Measurements from ENCODE around the gene FCHSD2. TPM values are rescaled to one million over a fixed set of nuclear protein-coding genes. Genes with fewer than 3 reads are reported as not detected.
A peak's percentile ranks its signal among the peaks of the same experiment; 100 is the strongest.

Gene FCHSD2
- polyA plus RNA-seq, 3 donors from 2014 or later = 9.7 to 25.6 (median 11.9) TPM

DNA sequence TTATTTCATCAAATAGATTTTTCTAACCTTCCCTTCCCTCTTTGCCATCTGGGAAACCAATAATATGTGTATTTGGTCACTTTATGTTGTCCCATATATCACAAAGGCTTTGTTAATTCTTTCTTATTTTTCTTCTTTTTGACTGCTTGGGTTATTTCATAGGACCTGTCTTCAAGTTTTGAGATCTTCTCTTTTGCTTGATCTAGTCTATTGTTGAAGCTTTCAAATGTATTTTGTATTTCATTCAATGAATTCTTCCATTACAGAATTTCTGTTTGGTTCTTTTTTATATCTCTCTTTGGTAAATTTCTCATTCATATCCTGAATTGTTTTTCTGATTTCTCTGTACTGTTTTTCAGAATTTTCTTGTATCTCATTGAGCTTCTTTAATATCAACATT is 132.1 kb downstream of the FCHSD2 start:
- DNase-seq = no peak
- H3K4me1 Mint-ChIP-seq = peaks cover 29 to 43% of the 10 kb centered on the region in 2 donors
- no peak overlapping the region for H3K4me3 Mint-ChIP-seq
- H3K9me3 Mint-ChIP-seq = peaks cover 9 to 25% (median 20%) of the 10 kb centered on the region in 6 donors
- H3K36me3 Mint-ChIP-seq = peaks cover 20 to 46% (median 29%) of the 10 kb centered on the region in 3 donors
- H3K27me3 Mint-ChIP-seq (ENCODE audit: low read depth in 3 of 3) = no peaks in the 10 kb centered on the region
- H3K27ac Mint-ChIP-seq = no peak overlapping the region

DNA sequence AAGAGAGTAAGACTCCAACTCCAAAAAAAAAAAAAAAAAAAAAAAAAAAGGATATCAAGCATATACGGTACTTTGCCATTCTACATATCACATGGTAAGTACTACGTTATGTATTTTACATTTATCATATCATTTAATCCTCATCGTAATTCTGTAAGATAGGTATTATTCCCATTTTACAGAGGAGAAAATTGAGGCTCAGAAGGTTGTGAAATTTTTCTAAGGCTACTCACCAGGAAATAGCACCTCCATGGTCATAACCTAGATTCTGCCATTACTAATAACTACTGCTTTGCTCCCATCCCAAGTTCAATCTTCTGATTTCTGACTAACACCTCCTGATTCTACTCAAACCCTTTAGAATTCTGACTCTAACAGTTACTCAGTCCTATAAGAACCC is 138.0 kb downstream of the FCHSD2 start:
- Mint-ChIP-seq H3K4me3 (no peak overlapping the region), H3K9me3 (peaks cover 0 to 8% (median 5%) of the 10 kb centered on the region in 6 donors), H3K27me3 (ENCODE audit: low read depth in 3 of 3) (no peaks in the 10 kb centered on the region), H3K36me3 (peaks cover 10 to 30% (median 17%) of the 10 kb centered on the region in 3 donors), H3K27ac (peak overlapping the region in 1 of 6 donors; percentile 4), H3K4me1 (peaks cover 5 to 24% of the 10 kb centered on the region in 2 donors)
- no peak for DNase-seq

DNA sequence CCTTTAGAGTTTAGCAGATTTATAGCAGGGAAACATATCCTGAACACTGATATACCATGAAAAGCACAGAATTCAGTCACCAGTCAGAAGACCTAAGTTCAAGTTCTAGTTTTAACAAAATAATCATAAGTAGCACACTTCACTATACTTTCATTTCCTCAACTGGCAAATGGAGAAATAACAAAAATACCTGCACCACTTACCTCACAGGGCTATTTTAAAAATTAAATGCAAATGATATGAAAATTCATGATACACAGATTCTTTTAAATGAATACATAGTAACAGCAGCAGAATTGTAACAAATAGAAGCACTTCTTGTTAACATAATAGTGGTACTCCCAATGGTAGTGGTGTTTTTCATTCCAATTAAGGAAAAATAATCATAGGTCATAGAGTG is 139.0 kb downstream of the FCHSD2 start:
- no peak overlapping the region for H3K4me3 Mint-ChIP-seq

DNA sequence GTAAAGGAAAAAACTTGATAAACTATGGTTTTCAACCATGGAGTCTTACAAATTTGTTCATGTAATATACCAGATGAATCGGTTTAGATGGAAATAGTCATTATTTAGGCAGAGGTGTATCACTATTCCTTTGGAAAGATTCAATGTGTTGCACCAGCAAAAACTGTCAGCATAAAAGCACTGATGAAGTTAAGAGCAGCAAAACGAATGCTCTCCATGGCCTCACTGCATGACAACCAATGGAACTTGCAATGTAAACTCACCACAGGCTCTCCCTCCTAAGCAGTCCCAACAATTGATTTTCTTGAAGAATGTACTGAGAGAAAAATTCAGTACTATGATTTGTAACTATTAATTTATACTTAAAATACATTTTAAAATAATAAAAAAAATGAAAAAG is 139.9 kb downstream of the FCHSD2 start:
- no peaks in the 10 kb centered on the region for H3K27me3 Mint-ChIP-seq (ENCODE audit: low read depth in 3 of 3)
- peaks cover 5 to 25% of the 10 kb centered on the region in 2 donors for H3K4me1 Mint-ChIP-seq
- no peak for DNase-seq
- no peaks in the 10 kb centered on the region for H3K9me3 Mint-ChIP-seq
- H3K4me3 Mint-ChIP-seq = no peak overlapping the region
- no peak overlapping the region for H3K27ac Mint-ChIP-seq
- peaks cover 4 to 16% (median 16%) of the 10 kb centered on the region in 3 donors for H3K36me3 Mint-ChIP-seq

More for the DNA sequence above, 139.0 kb downstream of the FCHSD2 start:
- Mint-ChIP-seq H3K27ac (no peak overlapping the region), H3K4me1 (peaks cover 5 to 24% of the 10 kb centered on the region in 2 donors), H3K36me3 (peaks cover 4 to 22% (median 16%) of the 10 kb centered on the region in 3 donors), H3K27me3 (ENCODE audit: low read depth in 3 of 3) (no peaks in the 10 kb centered on the region), H3K9me3 (no peaks in the 10 kb centered on the region)
- no peak for DNase-seq

DNA sequence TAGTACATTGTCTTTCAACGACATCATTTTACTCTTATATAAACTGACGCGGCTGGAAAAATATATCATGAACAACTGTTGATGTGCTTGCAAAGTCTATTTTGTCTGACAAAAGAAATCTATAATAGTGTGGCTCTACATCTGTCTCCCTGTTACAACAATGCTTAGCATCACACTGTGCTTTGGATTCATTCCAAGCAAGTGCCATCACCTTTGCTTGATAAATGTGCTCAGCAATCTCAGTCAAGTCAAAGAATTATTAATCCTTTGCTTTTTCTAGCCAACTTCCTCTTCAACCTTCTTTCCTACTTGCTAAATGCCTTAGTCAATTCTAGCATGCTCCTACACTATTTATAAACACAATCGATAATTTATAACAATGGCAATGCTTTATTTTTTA is 140.5 kb downstream of the FCHSD2 start:
- no peak for DNase-seq
- H3K9me3 Mint-ChIP-seq = no peaks in the 10 kb centered on the region
- peaks cover 4 to 15% (median 11%) of the 10 kb centered on the region in 3 donors for H3K36me3 Mint-ChIP-seq
- no peak overlapping the region for H3K27ac Mint-ChIP-seq
- no peak overlapping the region for H3K4me3 Mint-ChIP-seq
- H3K27me3 Mint-ChIP-seq (ENCODE audit: low read depth in 3 of 3) = no peaks in the 10 kb centered on the region
- peaks cover 5 to 28% of the 10 kb centered on the region in 2 donors for H3K4me1 Mint-ChIP-seq

DNA sequence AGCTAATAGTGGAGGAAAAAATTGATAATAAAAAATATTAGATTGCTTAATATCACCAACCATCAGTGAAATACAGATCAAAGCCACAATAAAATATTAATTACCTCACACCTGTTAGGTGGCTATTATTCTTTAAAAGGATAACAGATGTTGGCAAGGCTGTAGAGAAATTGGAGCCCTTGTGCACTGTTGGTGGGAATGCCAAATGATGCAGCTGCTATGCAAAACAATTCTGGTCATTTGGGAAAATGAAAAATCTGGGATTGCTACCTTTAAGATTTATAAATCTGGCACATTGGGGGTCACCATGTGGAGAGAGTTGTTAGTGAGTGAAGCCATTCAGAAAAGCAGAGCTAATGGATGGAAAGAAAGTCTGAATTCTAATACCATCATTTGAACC is 143.4 kb downstream of the FCHSD2 start:
- H3K4me3 Mint-ChIP-seq = no peak overlapping the region
- H3K27ac Mint-ChIP-seq = no peak overlapping the region
- peaks cover 4 to 8% (median 4%) of the 10 kb centered on the region in 3 donors for H3K36me3 Mint-ChIP-seq
- H3K27me3 Mint-ChIP-seq (ENCODE audit: low read depth in 3 of 3) = no peaks in the 10 kb centered on the region
- no peaks in the 10 kb centered on the region for H3K9me3 Mint-ChIP-seq
- no peak for DNase-seq
- H3K4me1 Mint-ChIP-seq = peaks cover 0 to 14% of the 10 kb centered on the region in 2 donors

DNA sequence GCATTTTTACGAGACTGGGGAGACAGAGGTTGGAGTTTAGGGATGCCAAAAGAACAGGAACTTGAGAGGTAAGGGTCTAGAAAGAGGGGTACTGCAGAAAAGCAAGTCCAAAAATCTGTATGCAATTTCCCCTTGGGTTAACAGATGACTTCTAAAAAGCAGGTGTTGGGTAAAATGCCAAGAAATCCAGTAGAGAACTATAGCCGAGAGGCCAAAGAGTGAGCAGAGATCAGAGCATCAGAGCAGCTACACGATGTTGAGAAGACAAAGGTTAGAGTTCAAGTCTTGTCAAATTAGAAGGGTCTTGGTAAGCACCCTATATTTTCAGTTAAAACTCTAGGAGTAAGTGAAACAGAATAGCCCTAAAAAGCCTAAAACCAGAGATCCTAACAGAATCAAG is 145.2 kb downstream of the FCHSD2 start:
- no peaks in the 10 kb centered on the region for H3K9me3 Mint-ChIP-seq
- H3K27ac Mint-ChIP-seq = peak overlapping the region in 2 of 6 donors; percentile 4 to 54
- H3K36me3 Mint-ChIP-seq = peaks cover 4 to 8% (median 4%) of the 10 kb centered on the region in 3 donors
- no peak overlapping the region for H3K4me3 Mint-ChIP-seq
- H3K4me1 Mint-ChIP-seq = peaks cover 0 to 9% of the 10 kb centered on the region in 2 donors
- H3K27me3 Mint-ChIP-seq (ENCODE audit: low read depth in 3 of 3) = no peaks in the 10 kb centered on the region
- no peak for DNase-seq

DNA sequence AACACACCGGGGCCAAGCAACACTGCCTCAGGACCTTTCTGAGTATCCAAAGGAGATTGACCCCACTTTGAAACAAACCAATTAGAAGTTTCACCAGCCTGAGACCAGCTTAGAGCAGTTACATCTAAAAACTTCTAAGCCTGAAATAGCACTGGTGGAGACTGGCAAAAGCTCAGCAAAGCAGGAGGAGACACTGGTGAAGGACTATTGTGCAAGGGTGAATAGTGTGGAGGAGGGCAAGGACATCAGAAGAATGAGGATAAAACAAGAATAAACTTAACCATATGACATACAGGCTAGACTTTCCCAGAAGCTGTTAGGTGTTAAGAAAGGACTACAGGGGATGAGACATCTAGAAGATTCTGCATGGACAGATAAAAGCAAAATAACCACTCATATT is 152.4 kb downstream of the FCHSD2 start:
- H3K27ac Mint-ChIP-seq = peak overlapping the region in 1 of 6 donors; percentile 34
- peaks cover 4 to 6% of the 10 kb centered on the region in 2 donors for H3K4me1 Mint-ChIP-seq
- H3K9me3 Mint-ChIP-seq = no peaks in the 10 kb centered on the region
- H3K27me3 Mint-ChIP-seq (ENCODE audit: low read depth in 3 of 3) = peaks cover 0 to 2% (median 0%) of the 10 kb centered on the region in 3 donors
- peaks cover 4 to 15% (median 15%) of the 10 kb centered on the region in 3 donors for H3K36me3 Mint-ChIP-seq
- DNase-seq = no peak
- no peak overlapping the region for H3K4me3 Mint-ChIP-seq

DNA sequence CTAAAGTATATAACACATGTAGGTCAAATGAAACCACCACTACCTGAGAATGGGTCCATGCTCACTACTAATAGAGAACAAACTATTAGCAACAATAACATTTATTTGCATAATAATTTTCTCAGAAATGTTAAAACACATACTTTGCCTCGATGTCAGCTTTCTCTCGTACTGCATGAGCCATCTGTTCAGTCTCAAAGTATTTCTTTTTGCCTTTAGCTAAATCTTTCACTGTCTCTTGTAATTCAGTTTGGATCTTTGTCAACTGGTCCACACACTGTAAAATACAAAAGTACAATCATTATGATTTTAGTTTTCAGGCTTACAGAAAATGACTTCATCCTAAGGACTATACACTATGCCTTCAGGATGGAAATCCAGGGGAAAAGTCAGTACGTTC is 153.3 kb downstream of the FCHSD2 start:
- H3K27ac Mint-ChIP-seq = no peak overlapping the region
- peaks cover 4 to 6% of the 10 kb centered on the region in 2 donors for H3K4me1 Mint-ChIP-seq
- H3K9me3 Mint-ChIP-seq = no peaks in the 10 kb centered on the region
- peaks cover 4 to 17% (median 15%) of the 10 kb centered on the region in 3 donors for H3K36me3 Mint-ChIP-seq
- DNase-seq = no peak
- H3K27me3 Mint-ChIP-seq (ENCODE audit: low read depth in 3 of 3) = peaks cover 0 to 2% (median 0%) of the 10 kb centered on the region in 3 donors
- no peak overlapping the region for H3K4me3 Mint-ChIP-seq

DNA sequence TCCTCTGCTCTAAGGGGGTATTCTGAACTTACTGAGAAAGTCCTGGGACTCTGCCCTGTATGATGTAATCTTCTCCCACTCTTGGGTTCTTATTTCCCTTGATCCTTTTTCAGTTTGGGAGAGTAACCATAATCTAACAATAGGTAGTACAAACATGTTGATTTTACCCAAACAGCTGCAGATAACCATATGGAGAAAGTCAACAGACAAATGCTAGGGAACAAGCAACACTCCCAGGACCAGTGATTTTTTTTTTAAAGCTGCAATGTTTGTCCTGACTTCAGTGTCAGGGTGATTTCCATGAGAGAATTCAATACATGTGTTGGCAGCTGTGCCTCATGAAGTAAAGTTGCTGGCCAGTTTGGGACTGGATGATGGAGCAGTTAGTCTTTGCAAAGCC is 156.5 kb downstream of the FCHSD2 start:
- no peak for DNase-seq
- Mint-ChIP-seq H3K4me3 (no peak overlapping the region), H3K4me1 (peaks cover 4% of the 10 kb centered on the region in 2 donors), H3K27me3 (ENCODE audit: low read depth in 3 of 3) (no peaks in the 10 kb centered on the region), H3K9me3 (no peaks in the 10 kb centered on the region), H3K27ac (peak overlapping the region in 1 of 6 donors; percentile 49), H3K36me3 (peaks cover 4 to 21% (median 12%) of the 10 kb centered on the region in 3 donors)

DNA sequence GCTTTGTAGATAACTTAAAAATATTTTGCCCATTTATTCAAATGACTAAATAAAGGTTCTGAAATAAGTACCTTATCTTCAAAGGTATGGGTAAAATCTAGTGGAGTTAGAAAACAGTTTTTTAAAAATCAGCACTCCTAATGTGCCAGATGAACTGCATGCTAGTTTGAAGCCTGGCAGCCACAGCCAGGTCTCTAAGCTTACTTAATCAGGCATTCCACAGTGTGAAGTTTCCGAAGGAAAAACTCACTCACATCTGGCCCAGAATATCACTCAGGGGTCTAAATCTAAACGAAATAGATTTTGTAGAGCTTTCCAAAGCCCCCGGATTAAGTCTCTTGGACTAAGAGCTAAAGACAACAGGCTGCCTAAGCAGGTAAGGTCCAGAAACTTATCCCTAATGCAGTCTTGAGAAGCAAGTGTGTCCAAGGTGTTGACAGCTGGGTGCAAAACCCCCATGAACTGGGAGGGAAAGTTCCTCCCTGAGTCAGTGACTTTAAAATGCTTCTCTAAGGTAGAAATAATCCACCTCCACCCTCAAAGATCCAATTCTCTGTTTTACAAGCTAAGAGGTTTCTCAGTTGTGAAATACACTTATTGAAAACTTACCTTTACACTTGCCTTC is 157.6 kb downstream of the FCHSD2 start:
- no peaks in the 10 kb centered on the region for H3K9me3 Mint-ChIP-seq
- peaks cover 12 to 28% (median 13%) of the 10 kb centered on the region in 3 donors for H3K36me3 Mint-ChIP-seq
- no peak for DNase-seq
- H3K4me3 Mint-ChIP-seq = no peak overlapping the region
- H3K4me1 Mint-ChIP-seq = no peaks in the 10 kb centered on the region
- no peak overlapping the region for H3K27ac Mint-ChIP-seq
- no peaks in the 10 kb centered on the region for H3K27me3 Mint-ChIP-seq (ENCODE audit: low read depth in 3 of 3)

DNA sequence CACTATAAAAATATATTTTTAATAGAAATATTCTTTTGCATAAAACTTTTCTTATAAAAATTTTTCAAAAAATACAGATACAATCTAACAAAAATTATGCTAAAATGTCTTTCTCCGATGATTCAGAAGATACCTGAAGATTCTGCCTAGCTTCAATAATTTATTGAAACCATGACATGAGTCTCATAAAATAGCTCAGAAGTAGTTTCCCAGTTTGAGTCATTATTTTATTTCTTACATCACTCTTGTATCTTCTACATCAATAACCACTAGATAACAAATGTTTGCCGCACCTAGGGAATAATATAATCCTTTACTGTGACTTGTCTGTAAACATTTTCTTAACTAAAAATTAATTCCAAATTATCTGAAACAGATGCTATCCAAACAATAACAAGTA is 158.6 kb downstream of the FCHSD2 start:
- peaks cover 14 to 35% (median 16%) of the 10 kb centered on the region in 3 donors for H3K36me3 Mint-ChIP-seq
- H3K27me3 Mint-ChIP-seq (ENCODE audit: low read depth in 3 of 3) = no peaks in the 10 kb centered on the region
- DNase-seq = no peak
- no peaks in the 10 kb centered on the region for H3K4me1 Mint-ChIP-seq
- H3K9me3 Mint-ChIP-seq = no peaks in the 10 kb centered on the region
- H3K27ac Mint-ChIP-seq = no peak overlapping the region
- H3K4me3 Mint-ChIP-seq = no peak overlapping the region

DNA sequence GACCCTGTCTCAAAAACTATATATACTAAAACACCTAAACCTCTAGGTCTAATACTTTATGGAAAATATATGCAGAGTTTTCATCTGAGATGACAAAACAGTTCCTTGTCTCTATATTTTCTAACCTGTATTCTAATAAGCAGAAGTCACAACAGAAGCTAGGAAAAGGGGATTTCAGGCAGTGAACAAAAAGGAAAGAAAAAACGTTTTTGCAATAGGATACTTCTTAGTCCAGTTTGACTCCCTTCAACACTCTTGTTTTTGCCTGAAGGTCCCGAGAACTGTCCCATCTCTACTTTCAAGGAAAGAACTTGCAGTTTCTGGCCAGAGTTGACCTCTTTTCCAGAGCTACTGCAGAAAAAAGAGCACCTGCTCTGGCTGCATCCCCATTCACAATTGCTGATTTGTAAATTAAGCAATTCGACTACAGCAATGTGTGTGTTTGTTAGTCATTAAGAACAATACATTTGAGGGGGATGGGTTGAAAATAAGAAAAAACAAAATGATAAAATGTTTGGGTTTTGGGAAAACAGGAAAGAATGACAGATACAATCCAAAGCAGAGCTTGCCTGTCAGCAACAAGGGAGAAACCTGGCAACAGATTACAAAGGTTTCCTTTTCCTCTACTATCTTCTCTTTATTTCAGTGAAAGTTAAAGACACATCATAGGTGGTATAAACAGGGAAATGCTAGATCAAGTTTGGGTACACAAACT is 160.0 kb downstream of the FCHSD2 start:
- Mint-ChIP-seq H3K36me3 (peaks cover 13 to 37% (median 16%) of the 10 kb centered on the region in 3 donors), H3K4me3 (no peak overlapping the region), H3K27ac (no peak overlapping the region), H3K9me3 (no peaks in the 10 kb centered on the region), H3K27me3 (ENCODE audit: low read depth in 3 of 3) (no peaks in the 10 kb centered on the region), H3K4me1 (no peaks in the 10 kb centered on the region)
- DNase-seq = no peak

DNA sequence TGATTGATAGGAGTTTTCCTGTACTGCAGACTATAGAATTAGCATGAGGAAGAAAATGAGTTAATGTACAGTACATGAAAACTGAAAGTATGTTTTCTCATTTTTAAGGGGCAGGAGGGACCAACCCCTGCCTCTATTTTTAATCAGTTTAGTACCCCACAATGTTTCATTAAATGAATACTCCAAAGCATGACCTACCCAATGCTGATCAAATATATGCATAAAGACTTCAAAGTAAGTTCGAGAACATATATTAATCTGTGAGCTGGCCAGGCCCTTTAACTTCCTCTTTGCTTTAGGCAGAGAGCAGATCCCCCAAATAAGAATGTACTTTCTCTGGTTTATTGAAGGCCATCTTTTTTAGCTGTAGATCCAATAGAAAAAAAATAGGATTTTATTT is 161.0 kb downstream of the FCHSD2 start:
- Mint-ChIP-seq H3K36me3 (peaks cover 13 to 29% (median 16%) of the 10 kb centered on the region in 3 donors), H3K27ac (no peak overlapping the region), H3K27me3 (ENCODE audit: low read depth in 3 of 3) (no peaks in the 10 kb centered on the region), H3K4me3 (no peak overlapping the region), H3K4me1 (peaks cover 0 to 5% of the 10 kb centered on the region in 2 donors), H3K9me3 (peaks cover 0 to 2% (median 0%) of the 10 kb centered on the region in 6 donors)
- no peak for DNase-seq
